ENCODE data around the gene SHC3.

SHC3 gene

DNA sequence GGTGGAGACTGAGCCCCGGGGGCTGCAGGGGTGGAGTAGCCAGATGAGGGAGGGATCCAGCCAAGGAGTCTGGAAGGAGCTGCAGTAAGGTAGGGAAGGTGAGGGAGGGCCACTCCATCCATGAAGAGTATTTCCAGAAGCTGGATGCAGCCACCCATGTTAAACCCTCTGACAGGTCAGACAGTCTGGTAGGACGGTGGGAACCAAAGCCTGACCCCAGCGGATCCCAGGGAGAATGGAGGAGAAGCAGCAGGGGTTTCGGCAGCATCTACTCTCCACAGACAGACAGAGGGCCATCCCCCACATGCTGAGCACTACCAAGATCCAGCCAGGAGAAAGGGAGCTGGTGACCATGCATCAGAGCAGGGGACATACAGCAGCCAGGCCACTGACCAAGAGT lies 209.8 kb downstream of the SHC3 start:
- Histone ChIP-seq H3K4me1 (no peaks in the 10 kb centered on the region), H3K27me3 (no peaks in the 10 kb centered on the region), H3K4me3 (no peak overlapping the region), H3K9me3 (no peaks in the 10 kb centered on the region), H3K27ac (no peak overlapping the region), H3K36me3 (no peaks in the 10 kb centered on the region)
- TF ChIP-seq, protein P1, sequence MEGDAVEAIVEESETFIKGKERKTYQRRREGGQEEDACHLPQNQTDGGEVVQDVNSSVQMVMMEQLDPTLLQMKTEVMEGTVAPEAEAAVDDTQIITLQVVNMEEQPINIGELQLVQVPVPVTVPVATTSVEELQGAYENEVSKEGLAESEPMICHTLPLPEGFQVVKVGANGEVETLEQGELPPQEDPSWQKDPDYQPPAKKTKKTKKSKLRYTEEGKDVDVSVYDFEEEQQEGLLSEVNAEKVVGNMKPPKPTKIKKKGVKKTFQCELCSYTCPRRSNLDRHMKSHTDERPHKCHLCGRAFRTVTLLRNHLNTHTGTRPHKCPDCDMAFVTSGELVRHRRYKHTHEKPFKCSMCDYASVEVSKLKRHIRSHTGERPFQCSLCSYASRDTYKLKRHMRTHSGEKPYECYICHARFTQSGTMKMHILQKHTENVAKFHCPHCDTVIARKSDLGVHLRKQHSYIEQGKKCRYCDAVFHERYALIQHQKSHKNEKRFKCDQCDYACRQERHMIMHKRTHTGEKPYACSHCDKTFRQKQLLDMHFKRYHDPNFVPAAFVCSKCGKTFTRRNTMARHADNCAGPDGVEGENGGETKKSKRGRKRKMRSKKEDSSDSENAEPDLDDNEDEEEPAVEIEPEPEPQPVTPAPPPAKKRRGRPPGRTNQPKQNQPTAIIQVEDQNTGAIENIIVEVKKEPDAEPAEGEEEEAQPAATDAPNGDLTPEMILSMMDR (IDR thresholded peaks at IDR 0.05), result no peak
- intact Hi-C loops (cut with DNase I; ENCODE audit: low total_unique reads), result no loop called here
- no peak for DNase-seq

DNA sequence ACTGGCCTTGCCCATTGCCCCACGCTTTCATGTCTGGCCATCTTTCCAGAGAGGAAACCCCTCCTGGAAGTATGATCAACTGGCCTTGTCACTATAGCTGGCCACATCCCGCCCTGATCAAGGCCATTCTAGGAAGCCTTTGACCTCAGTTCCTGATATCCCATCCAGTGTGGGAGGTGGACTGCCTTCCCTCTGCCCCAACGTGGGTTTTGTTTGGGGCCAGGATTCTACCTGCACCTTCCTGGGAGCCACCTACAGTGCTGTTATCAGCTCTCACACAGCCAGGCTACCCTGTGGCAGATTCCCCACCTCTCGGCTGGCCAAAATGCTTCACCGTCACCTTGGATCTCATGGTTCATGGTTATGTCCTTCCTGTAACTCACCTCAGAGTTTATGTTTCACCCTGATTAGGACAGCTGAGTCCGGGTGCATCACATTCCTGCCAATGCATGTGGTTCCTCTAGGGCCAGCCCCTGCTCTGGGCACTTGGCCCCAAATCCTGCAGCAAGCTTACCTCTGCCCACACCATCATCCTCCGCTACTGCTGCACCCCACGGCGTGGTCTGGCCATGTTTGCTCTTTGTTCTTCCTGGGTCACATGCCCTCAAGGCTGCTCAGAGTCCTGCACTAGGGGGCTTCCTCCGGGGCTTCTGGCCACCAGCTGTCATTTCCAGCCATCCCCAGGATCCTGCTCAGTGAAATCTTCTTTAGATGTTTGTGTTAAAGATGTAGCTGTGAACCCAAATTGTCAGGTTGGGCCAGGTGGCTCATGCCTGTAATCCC lies 211.5 kb downstream of the SHC3 start:
- H3K36me3 ChIP-seq, result no peaks in the 10 kb centered on the region
- DNase-seq, result no peak
- H3K4me3 ChIP-seq, result no peak overlapping the region
- H3K4me1 ChIP-seq, result no peaks in the 10 kb centered on the region
- no peak overlapping the region for H3K27ac ChIP-seq
- intact Hi-C loops (cut with DNase I; ENCODE audit: low total_unique reads), result no loop called here
- no peaks in the 10 kb centered on the region for H3K27me3 ChIP-seq
- H3K9me3 ChIP-seq, result no peaks in the 10 kb centered on the region
- TF ChIP-seq, protein P1 (IDR thresholded peaks at IDR 0.05), result no peak

DNA sequence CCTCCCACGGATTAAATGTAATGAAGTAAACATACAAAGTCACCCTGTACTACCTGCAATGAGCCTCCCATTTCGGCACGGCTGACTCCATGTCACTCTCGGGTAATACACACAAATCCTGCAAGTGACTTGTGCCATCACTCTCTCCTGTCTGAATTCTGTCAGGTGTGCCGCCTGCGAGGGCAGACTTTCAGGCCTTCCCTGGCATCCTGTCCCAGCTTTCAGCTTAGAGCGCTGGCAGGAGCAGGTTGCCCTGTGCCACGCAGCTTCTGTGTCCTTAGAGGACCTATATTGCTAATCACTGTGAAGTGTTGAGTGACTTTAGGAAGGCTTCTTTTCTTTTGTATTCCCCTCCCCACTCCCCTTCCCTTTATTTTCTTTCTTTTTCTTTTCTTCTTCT lies 213.1 kb downstream of the SHC3 start:
- no peak for DNase-seq
- intact Hi-C loops (cut with DNase I; ENCODE audit: low total_unique reads), result no loop called here
- TF ChIP-seq, protein P1 (IDR thresholded peaks at IDR 0.05), result no peak
- Histone ChIP-seq H3K27me3 (no peaks in the 10 kb centered on the region), H3K36me3 (no peaks in the 10 kb centered on the region), H3K4me1 (no peaks in the 10 kb centered on the region), H3K4me3 (no peak overlapping the region), H3K27ac (no peak overlapping the region), H3K9me3 (no peaks in the 10 kb centered on the region)

DNA sequence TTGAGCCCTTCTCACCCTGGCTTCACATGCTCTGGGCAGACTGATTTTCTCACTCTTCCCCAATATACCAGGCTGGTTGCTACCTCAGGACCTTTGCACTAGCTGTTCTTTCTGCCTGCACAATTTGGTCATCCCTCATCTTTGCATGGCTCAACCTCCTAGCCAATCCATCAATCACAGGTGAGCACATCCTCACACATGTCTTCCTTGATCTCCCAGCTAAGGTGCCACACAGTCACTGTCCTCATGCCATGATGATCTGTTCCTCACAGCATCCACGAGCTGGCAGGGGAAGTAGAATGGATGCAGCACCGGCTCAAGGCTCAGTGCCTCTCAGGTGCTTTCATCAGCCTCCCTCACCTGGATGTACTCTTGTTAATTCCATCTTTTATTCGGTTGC lies 218.0 kb downstream of the SHC3 start:
- TF ChIP-seq, protein P1 (IDR thresholded peaks at IDR 0.05), result no peak
- no peaks in the 10 kb centered on the region for H3K9me3 ChIP-seq
- intact Hi-C loops (cut with DNase I; ENCODE audit: low total_unique reads), result no loop called here
- no peaks in the 10 kb centered on the region for H3K4me1 ChIP-seq
- H3K4me3 ChIP-seq, result no peak overlapping the region
- H3K27ac ChIP-seq, result no peak overlapping the region
- no peaks in the 10 kb centered on the region for H3K36me3 ChIP-seq
- peaks cover 0 to 4% of the 10 kb centered on the region in 2 donors for H3K27me3 ChIP-seq
- no peak for DNase-seq

DNA sequence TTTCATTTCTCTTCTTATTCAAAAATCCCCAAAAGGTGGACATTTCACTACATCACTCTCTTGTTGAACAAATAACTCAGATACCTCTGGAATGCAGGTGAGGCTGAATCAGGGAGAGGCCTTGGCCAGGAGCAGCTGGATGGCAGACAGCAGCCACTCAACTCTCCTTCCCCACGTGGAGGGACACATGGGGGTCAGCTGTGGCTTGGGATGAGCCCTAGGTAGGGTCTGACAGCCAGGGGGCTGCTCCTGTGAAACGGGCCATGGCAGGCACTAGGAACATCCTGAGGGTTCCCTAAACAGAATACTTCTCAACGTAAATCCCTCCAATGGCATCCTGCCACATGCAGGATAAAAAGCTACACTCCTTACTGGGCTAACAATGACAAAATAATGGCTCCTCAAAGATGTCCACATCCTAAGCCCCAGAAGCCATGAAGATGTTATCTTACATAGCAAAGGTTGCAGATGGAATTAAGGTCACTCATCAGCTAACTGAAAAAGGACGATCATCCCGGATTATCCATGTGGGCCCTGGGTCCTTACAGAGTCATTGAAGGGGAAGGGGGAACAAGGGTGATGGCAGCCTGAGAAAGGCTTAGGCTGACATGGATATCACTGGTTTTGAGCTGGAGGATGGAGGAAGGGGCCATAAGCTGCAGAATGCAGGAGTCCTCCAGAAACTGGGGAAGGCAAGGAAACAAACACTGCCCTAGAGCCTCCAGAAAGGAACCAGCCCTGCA lies 218.7 kb downstream of the SHC3 start:
- Histone ChIP-seq H3K36me3 (no peaks in the 10 kb centered on the region), H3K9me3 (no peaks in the 10 kb centered on the region), H3K4me1 (no peaks in the 10 kb centered on the region), H3K27ac (no peak overlapping the region), H3K4me3 (no peak overlapping the region), H3K27me3 (peaks cover 0 to 4% of the 10 kb centered on the region in 2 donors)
- intact Hi-C loops (cut with DNase I; ENCODE audit: low total_unique reads), result no loop called here
- no peak for DNase-seq
- TF ChIP-seq, protein P1 (IDR thresholded peaks at IDR 0.05), result no peak

Measured in tibial artery (tissue), 4 donors.